Measurements from ENCODE around the gene KAT14. TPM values are rescaled to one million over a fixed set of nuclear protein-coding genes. Genes with fewer than 3 reads are reported as not detected.

KAT14 gene, protein sequence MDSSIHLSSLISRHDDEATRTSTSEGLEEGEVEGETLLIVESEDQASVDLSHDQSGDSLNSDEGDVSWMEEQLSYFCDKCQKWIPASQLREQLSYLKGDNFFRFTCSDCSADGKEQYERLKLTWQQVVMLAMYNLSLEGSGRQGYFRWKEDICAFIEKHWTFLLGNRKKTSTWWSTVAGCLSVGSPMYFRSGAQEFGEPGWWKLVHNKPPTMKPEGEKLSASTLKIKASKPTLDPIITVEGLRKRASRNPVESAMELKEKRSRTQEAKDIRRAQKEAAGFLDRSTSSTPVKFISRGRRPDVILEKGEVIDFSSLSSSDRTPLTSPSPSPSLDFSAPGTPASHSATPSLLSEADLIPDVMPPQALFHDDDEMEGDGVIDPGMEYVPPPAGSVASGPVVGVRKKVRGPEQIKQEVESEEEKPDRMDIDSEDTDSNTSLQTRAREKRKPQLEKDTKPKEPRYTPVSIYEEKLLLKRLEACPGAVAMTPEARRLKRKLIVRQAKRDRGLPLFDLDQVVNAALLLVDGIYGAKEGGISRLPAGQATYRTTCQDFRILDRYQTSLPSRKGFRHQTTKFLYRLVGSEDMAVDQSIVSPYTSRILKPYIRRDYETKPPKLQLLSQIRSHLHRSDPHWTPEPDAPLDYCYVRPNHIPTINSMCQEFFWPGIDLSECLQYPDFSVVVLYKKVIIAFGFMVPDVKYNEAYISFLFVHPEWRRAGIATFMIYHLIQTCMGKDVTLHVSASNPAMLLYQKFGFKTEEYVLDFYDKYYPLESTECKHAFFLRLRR
- 11.0 and 13.2 TPM in 2 replicates for total RNA-seq

GRCh38 chr20:18137412-18138265 lies at the start of gene KAT14, which contains the start of gene PET117:
TSS of gene KAT14 (plus strand) at chr20:18137863. CDS start at chr20:18142661, 4,798 bp downstream.
TSS of gene PET117 (plus strand) at chr20:18137863. CDS start at chr20:18137956, 93 bp downstream.

Other genes starting within 250 kb of the KAT14 start
- 101 and 133 TPM in 2 replicates for gene SNX5, start 169.1 kb upstream of the KAT14 start, total RNA-seq
- 10.4 and 12.3 TPM in 2 replicates for gene MGME1, start 168.8 kb upstream of the KAT14 start, total RNA-seq
- gene OVOL2, start 79.9 kb upstream of the KAT14 start, total RNA-seq, result not detected in 2 replicates
- gene PET117, start within 50 bp of the KAT14 start, total RNA-seq, result 13.6 and 18.4 TPM in 2 replicates
- gene ZNF133, start 150.7 kb downstream of the KAT14 start, total RNA-seq, result 14.3 and 20.8 TPM in 2 replicates

Measured in epithelial cell of umbilical artery (primary cell).